ENCODE measurements around the gene RHPN2.

Gene RHPN2

GRCh38 chr19:32930567-32930966 lies 134.1 kb downstream of the RHPN2 start (continued):
- TF ChIP-seq ZNF565 (CRISPR knock-in tag; conservative IDR thresholded peaks at IDR 0.05; ENCODE audit: low read depth) = no peak
- TF ChIP-seq CREB5 (CRISPR knock-in tag; IDR thresholded peaks at IDR 0.05; ENCODE audit: low read depth) = no peak
- TF ChIP-seq TSHZ2 (CRISPR knock-in tag; IDR thresholded peaks at IDR 0.05) = no peak
- no peak for TF ChIP-seq TCF4 (CRISPR knock-in tag; IDR thresholded peaks at IDR 0.05; ENCODE audit: borderline replicate concordance)
- TF ChIP-seq ZFP30 (CRISPR knock-in tag; IDR thresholded peaks at IDR 0.05) = no peak
- no peak for TF ChIP-seq CSDC2 (CRISPR knock-in tag; IDR thresholded peaks at IDR 0.05)
- no peak for TF ChIP-seq ISL1 (CRISPR knock-in tag; IDR thresholded peaks at IDR 0.05)
- TF ChIP-seq RARB (CRISPR knock-in tag; IDR thresholded peaks at IDR 0.05) = no peak
- no peak for TF ChIP-seq GLIS3 (CRISPR knock-in tag; IDR thresholded peaks at IDR 0.05)

- no peak for TF ChIP-seq PATZ1 (CRISPR knock-in tag; IDR thresholded peaks at IDR 0.05; ENCODE audit: borderline replicate concordance)
- no peak for TF ChIP-seq POU6F1 (CRISPR knock-in tag; IDR thresholded peaks at IDR 0.05; ENCODE audit: borderline replicate concordance, low read depth)
- TF ChIP-seq OSR1 (CRISPR knock-in tag; IDR thresholded peaks at IDR 0.05) = no peak
- no peak for TF ChIP-seq ZNF565 (CRISPR knock-in tag; conservative IDR thresholded peaks at IDR 0.05; ENCODE audit: low read depth)
- no peak for TF ChIP-seq CSRNP3 (CRISPR knock-in tag; IDR thresholded peaks at IDR 0.05)
- no peak for TF ChIP-seq TSHZ2 (CRISPR knock-in tag; IDR thresholded peaks at IDR 0.05)
- TF ChIP-seq RARB (CRISPR knock-in tag; IDR thresholded peaks at IDR 0.05) = no peak
- no peak for TF ChIP-seq SNAI2 (CRISPR knock-in tag; IDR thresholded peaks at IDR 0.05)
- no peak for TF ChIP-seq PPARA (CRISPR knock-in tag; IDR thresholded peaks at IDR 0.05; ENCODE audit: borderline replicate concordance)
- no peak for TF ChIP-seq ZFP30 (CRISPR knock-in tag; IDR thresholded peaks at IDR 0.05)
- no peak for TF ChIP-seq CREB5 (CRISPR knock-in tag; IDR thresholded peaks at IDR 0.05; ENCODE audit: low read depth)
- no peak for TF ChIP-seq ZNF8 (CRISPR knock-in tag; IDR thresholded peaks at IDR 0.05)
- TF ChIP-seq ZFP3 (CRISPR knock-in tag; IDR thresholded peaks at IDR 0.05) = no peak
- no peak for TF ChIP-seq CSDC2 (CRISPR knock-in tag; IDR thresholded peaks at IDR 0.05)
- no peak for TF ChIP-seq ISL1 (CRISPR knock-in tag; IDR thresholded peaks at IDR 0.05)
- ATAC-seq = no peak
Measured at GRCh38 chr19:32928806-32929205, 135.9 kb downstream of the RHPN2 start.

All from SK-N-SH treated with all-trans-retinoic acid at 6 μM for 48 hours (cell line).